ENCODE measurements around the gene VPS16. TPM values are rescaled to one million over a fixed set of nuclear protein-coding genes. Genes with fewer than 3 reads are reported as not detected.

The VPS16 gene
- polyA plus RNA-seq, 1 donor (not counting 4 experiments of a cell fraction or from before 2014, with no cell fraction given): 22.7 TPM

DNA sequence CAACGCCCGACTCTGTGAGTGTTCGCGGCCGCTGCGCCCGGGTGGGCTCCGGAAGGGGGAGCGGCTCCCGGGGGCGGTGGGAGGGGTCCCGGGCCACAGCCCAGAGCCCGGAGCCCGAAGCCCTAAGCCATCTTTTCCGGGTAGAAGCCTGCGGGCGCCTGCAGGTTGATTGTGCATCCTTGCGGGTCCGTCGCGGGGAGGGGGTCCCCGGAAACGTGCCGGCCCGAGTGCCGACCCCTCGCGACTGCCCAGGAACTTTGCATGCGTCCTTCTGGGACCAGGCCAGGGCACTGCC, 33.1 kb downstream of the VPS16 start:
- Histone ChIP-seq H3K4me2 (ENCODE audit: control insufficient read depth, extremely low read depth, insufficient read depth, low read depth, low read length) (peak overlapping the region; percentile 92), H3K36me3 (ENCODE audit: control insufficient read depth in 2 of 2, extremely low read depth in 1 of 2, insufficient read depth in 2 of 2, low read length in 2 of 2) (no peaks in the 10 kb centered on the region), H4K20me1 (ENCODE audit: control insufficient read depth, extremely low read depth, insufficient read depth, low read length) (peaks cover 2% of the 10 kb centered on the region), H3K4me1 (ENCODE audit: control insufficient read depth, extremely low read depth, insufficient read depth, low read length) (peaks cover 24% of the 10 kb centered on the region), H3K4me3 (ENCODE audit: control insufficient read depth in 2 of 3, extremely low read depth in 1 of 3, insufficient read depth in 2 of 3, low read depth in 1 of 3, low read length in 3 of 3) (peak overlapping the region; percentile 91 to 96 (median 92)), H3K27ac (ENCODE audit: control insufficient read depth, insufficient read depth, low read length) (peak overlapping the region; percentile 45), H3K27me3 (ENCODE audit: control insufficient read depth, extremely low read depth, insufficient read depth, low read length) (peaks cover 3% of the 10 kb centered on the region), H3K9me3 (ENCODE audit: control insufficient read depth, low read depth, low read length) (no peaks in the 10 kb centered on the region), H3K79me2 (ENCODE audit: control insufficient read depth, insufficient read depth, low read length) (peaks cover 28% of the 10 kb centered on the region), H3K9ac (ENCODE audit: control insufficient read depth, extremely low read depth, insufficient read depth, low read length) (peak overlapping the region; percentile 81), H3K9me1 (ENCODE audit: control insufficient read depth, extremely low read depth, insufficient read depth, low read length) (no peaks in the 10 kb centered on the region), H2AFZ (ENCODE audit: control insufficient read depth, low read length) (peak overlapping the region; percentile 23)
- dilution Hi-C loops (cut with MboI; ENCODE audit: extremely low pct_ligation_motif_present, low sequenced_read_pairs): no loop called here
- DNase-seq (ENCODE audit: low read depth, low spot score) (no peak), FAIRE-seq (no peak)
- TF ChIP-seq, protein P1, sequence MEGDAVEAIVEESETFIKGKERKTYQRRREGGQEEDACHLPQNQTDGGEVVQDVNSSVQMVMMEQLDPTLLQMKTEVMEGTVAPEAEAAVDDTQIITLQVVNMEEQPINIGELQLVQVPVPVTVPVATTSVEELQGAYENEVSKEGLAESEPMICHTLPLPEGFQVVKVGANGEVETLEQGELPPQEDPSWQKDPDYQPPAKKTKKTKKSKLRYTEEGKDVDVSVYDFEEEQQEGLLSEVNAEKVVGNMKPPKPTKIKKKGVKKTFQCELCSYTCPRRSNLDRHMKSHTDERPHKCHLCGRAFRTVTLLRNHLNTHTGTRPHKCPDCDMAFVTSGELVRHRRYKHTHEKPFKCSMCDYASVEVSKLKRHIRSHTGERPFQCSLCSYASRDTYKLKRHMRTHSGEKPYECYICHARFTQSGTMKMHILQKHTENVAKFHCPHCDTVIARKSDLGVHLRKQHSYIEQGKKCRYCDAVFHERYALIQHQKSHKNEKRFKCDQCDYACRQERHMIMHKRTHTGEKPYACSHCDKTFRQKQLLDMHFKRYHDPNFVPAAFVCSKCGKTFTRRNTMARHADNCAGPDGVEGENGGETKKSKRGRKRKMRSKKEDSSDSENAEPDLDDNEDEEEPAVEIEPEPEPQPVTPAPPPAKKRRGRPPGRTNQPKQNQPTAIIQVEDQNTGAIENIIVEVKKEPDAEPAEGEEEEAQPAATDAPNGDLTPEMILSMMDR (optimal IDR thresholded peaks at IDR 0.05 in 1 of 3, IDR thresholded peaks at IDR 0.05 in 1 of 3, conservative IDR thresholded peaks at IDR 0.05 in 1 of 3; ENCODE audit: extremely low read depth in 1 of 3, insufficient read depth in 2 of 3, low read length in 3 of 3): no peak
- no peak for TF ChIP-seq EZH2 (IDR thresholded peaks at IDR 0.05; ENCODE audit: low read length)

DNA sequence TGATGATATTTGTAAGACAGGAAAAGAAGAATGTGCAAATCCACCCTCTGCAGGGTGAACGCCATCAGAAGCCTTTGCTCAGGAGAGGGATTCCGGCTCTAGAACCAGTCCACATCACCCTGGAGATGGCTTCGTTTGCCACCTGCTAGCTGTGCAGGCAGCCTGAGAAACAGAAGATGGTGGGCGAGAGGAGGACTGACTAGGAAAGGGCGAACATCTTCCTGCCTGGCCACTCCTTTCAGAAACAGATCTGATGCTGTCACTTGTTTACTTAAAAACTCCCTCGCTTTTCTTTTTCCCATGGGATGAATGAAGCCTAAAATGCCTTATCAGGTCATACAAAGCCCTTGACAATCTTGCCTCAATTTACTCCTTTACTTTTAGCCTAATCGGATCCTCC, 33.9 kb downstream of the VPS16 start:
- FAIRE-seq (no peak), DNase-seq (ENCODE audit: low read depth, low spot score) (no peak)
- Histone ChIP-seq H3K79me2 (ENCODE audit: control insufficient read depth, insufficient read depth, low read length) (peaks cover 29% of the 10 kb centered on the region), H3K9me3 (ENCODE audit: control insufficient read depth, low read depth, low read length) (no peaks in the 10 kb centered on the region), H3K36me3 (ENCODE audit: control insufficient read depth in 2 of 2, extremely low read depth in 1 of 2, insufficient read depth in 2 of 2, low read length in 2 of 2) (no peaks in the 10 kb centered on the region), H3K4me2 (ENCODE audit: control insufficient read depth, extremely low read depth, insufficient read depth, low read depth, low read length) (peak overlapping the region; percentile 92), H3K9me1 (ENCODE audit: control insufficient read depth, extremely low read depth, insufficient read depth, low read length) (no peaks in the 10 kb centered on the region), H3K4me3 (ENCODE audit: control insufficient read depth in 2 of 3, extremely low read depth in 1 of 3, insufficient read depth in 2 of 3, low read depth in 1 of 3, low read length in 3 of 3) (peak overlapping the region; percentile 91 to 96 (median 92)), H3K4me1 (ENCODE audit: control insufficient read depth, extremely low read depth, insufficient read depth, low read length) (peaks cover 30% of the 10 kb centered on the region), H3K27me3 (ENCODE audit: control insufficient read depth, extremely low read depth, insufficient read depth, low read length) (peaks cover 3% of the 10 kb centered on the region), H4K20me1 (ENCODE audit: control insufficient read depth, extremely low read depth, insufficient read depth, low read length) (peaks cover 2% of the 10 kb centered on the region), H2AFZ (ENCODE audit: control insufficient read depth, low read length) (no peak overlapping the region), H3K9ac (ENCODE audit: control insufficient read depth, extremely low read depth, insufficient read depth, low read length) (peak overlapping the region; percentile 81), H3K27ac (ENCODE audit: control insufficient read depth, insufficient read depth, low read length) (no peak overlapping the region)
- dilution Hi-C loops (cut with MboI; ENCODE audit: extremely low pct_ligation_motif_present, low sequenced_read_pairs): no loop called here
- no peak for TF ChIP-seq EZH2 (IDR thresholded peaks at IDR 0.05; ENCODE audit: low read length)
- TF ChIP-seq, protein P1 (optimal IDR thresholded peaks at IDR 0.05 in 1 of 3, IDR thresholded peaks at IDR 0.05 in 1 of 3, conservative IDR thresholded peaks at IDR 0.05 in 1 of 3; ENCODE audit: extremely low read depth in 1 of 3, insufficient read depth in 2 of 3, low read length in 3 of 3): no peak

Measured in keratinocyte (primary cell).